H1 (cell line): ENCODE measurements around the gene SIRT6. TPM values are rescaled to one million over a fixed set of nuclear protein-coding genes. Genes with fewer than 3 reads are reported as not detected.

ENCODE experiments used
- ASH2L ChIP-seq: fragments of 200-600, 300-600 bp; sonication (generic); IDR thresholded peaks from one replicate; pipeline ENCODE4 v1.7.1; 2017; ENCODE audit warnings: low read length
- BACH1 ChIP-seq: IDR thresholded peaks from 2 replicates; pipeline ENCODE4 v1.6.1; 2012; ENCODE audit warnings: low read length, improper control_type of control experiment
- BRCA1 ChIP-seq: IDR thresholded peaks from 2 replicates; pipeline ENCODE4 v1.6.1; 2012; ENCODE audit warnings: low read depth, low read length, improper control_type of control experiment
- CBX8 ChIP-seq: fragments of 300-800, 300-1000 bp; sonication (generic); IDR thresholded peaks from 2 replicates; pipeline ENCODE4 v1.7.1; 2016; ENCODE audit warnings: low read depth, low read length, borderline replicate concordance
- CEBPB ChIP-seq: IDR thresholded peaks from 2 replicates; pipeline ENCODE4 v1.6.1; 2012; ENCODE audit warnings: low read depth, low read length
- CHD1 ChIP-seq: IDR thresholded peaks from 2 replicates; pipeline ENCODE4 v1.6.1; 2012; ENCODE audit warnings: low read depth, low read length, improper control_type of control experiment
- CREB1 ChIP-seq: IDR thresholded peaks from 2 replicates; pipeline ENCODE4 v1.6.1; 2012; ENCODE audit warnings: inconsistent platforms
- EGR1 ChIP-seq: IDR thresholded peaks from 2 replicates; pipeline ENCODE4 v1.6.1; 2011; ENCODE audit warnings: low read depth, low read length, borderline replicate concordance
- FOSL1 ChIP-seq: IDR thresholded peaks from 2 replicates; pipeline ENCODE4 v1.6.1; 2011; ENCODE audit warnings: mild to moderate bottlenecking, low read depth, low read length, moderate library complexity; ENCODE audit not compliant: insufficient read depth
- JUN ChIP-seq: IDR thresholded peaks from 2 replicates; pipeline ENCODE4 v1.6.1; 2011; ENCODE audit warnings: low read depth, mild to moderate bottlenecking, improper control_type of control experiment, low read length
- JUND ChIP-seq: IDR thresholded peaks from 2 replicates; pipeline ENCODE4 v1.6.1; 2011; ENCODE audit warnings: mild to moderate bottlenecking, improper control_type of control experiment, low read length
- KDM5A ChIP-seq: fragments of 200-600 bp; IDR thresholded peaks from 2 replicates; pipeline ENCODE4 v1.7.1; 2012; ENCODE audit warnings: mild to moderate bottlenecking, low read length, inconsistent platforms, mixed read lengths
- MAFK ChIP-seq: IDR thresholded peaks from 2 replicates; pipeline ENCODE4 v1.6.1; 2012; ENCODE audit warnings: low read depth, mild to moderate bottlenecking, improper control_type of control experiment, low read length
- NRF1 ChIP-seq: IDR thresholded peaks from 2 replicates; pipeline ENCODE4 v1.6.1; 2011; ENCODE audit warnings: mild to moderate bottlenecking, low read depth, low read length, improper control_type of control experiment
- PHF8 ChIP-seq: fragments of 200-600 bp; sonication (generic); conservative IDR thresholded peaks from 2 replicates; pipeline ENCODE4 v1.7.1; 2012; ENCODE audit warnings: low read depth, mild to moderate bottlenecking, inconsistent platforms, low read length, moderate library complexity
- POU5F1 ChIP-seq: IDR thresholded peaks from 2 replicates; pipeline ENCODE4 v1.6.1; 2011; ENCODE audit warnings: low read depth, mild to moderate bottlenecking, low read length, moderate library complexity
- SP1 ChIP-seq: IDR thresholded peaks from 2 replicates; pipeline ENCODE4 v1.6.1; 2011; ENCODE audit warnings: low read depth, low read length
- SP2 ChIP-seq: IDR thresholded peaks from 2 replicates; pipeline ENCODE4 v1.6.1; 2012; ENCODE audit warnings: mild to moderate bottlenecking, low read length, inconsistent platforms
- SP4 ChIP-seq: IDR thresholded peaks from 2 replicates; pipeline ENCODE4 v1.6.1; 2012; ENCODE audit warnings: low read length, inconsistent platforms
- TAF7 ChIP-seq: optimal IDR thresholded peaks from 2 replicates; pipeline ENCODE3; 2011; ENCODE audit warnings: low read depth, mild to moderate bottlenecking, inconsistent platforms, low read length, moderate library complexity, borderline replicate concordance
- TBP ChIP-seq: IDR thresholded peaks from 2 replicates; pipeline ENCODE4 v1.6.1; 2011; ENCODE audit warnings: low read depth, low read length, improper control_type of control experiment
- TEAD4 ChIP-seq: IDR thresholded peaks from 2 replicates; pipeline ENCODE4 v1.6.1; 2012; ENCODE audit warnings: low read depth, low read length, inconsistent platforms, mixed read lengths
- YY1 ChIP-seq: IDR thresholded peaks from 2 replicates; pipeline ENCODE4 v1.6.1; 2011; ENCODE audit warnings: low read depth, mild to moderate bottlenecking, low read length
- polyA plus RNA-seq, 7 experiments: library from polyadenylated mRNA; depleted of rRNA in 3 of 7; stranded (reverse) in 5 of 7; unstranded in 2 of 7; fragments of >200 nt in 5 of 7; fragments of 200-250 nt in 2 of 7; gene quantifications; 1 replicate in 5 of 7; 2 replicates in 1 of 7; 4 replicates in 1 of 7; pipeline versions ENCODE4 v1.2.1 to v1.2.3, GENCODE V29; 2011 to 2013; ENCODE audit warnings: missing spikeins in 2 of 7, mixed read lengths in 2 of 7
- total RNA-seq: library from RNA; stranded (reverse); fragmentation: NEBNext Ultra II Directional; extraction: Animal tissue kit (Norgen Biotek cat#: 25700); gene quantifications from 2 replicates; pipeline ENCODE4 v1.2.1, GENCODE V29; 2021
- TF ChIP-seq, protein P1 (sequence below): IDR thresholded peaks from 2 replicates; pipeline ENCODE4 v1.6.1; 2012; ENCODE audit warnings: inconsistent platforms
- TF ChIP-seq, protein P2 (sequence below): IDR thresholded peaks from 2 replicates; pipeline ENCODE4 v1.6.1; 2012; ENCODE audit warnings: low read length, inconsistent platforms

SIRT6 gene
- total and polyA plus RNA-seq, 2 of the 8 experiments (the other 6 are each of a cell fraction or from before 2014, with no cell fraction given), result 25.2 to 27.0 TPM

DNA sequence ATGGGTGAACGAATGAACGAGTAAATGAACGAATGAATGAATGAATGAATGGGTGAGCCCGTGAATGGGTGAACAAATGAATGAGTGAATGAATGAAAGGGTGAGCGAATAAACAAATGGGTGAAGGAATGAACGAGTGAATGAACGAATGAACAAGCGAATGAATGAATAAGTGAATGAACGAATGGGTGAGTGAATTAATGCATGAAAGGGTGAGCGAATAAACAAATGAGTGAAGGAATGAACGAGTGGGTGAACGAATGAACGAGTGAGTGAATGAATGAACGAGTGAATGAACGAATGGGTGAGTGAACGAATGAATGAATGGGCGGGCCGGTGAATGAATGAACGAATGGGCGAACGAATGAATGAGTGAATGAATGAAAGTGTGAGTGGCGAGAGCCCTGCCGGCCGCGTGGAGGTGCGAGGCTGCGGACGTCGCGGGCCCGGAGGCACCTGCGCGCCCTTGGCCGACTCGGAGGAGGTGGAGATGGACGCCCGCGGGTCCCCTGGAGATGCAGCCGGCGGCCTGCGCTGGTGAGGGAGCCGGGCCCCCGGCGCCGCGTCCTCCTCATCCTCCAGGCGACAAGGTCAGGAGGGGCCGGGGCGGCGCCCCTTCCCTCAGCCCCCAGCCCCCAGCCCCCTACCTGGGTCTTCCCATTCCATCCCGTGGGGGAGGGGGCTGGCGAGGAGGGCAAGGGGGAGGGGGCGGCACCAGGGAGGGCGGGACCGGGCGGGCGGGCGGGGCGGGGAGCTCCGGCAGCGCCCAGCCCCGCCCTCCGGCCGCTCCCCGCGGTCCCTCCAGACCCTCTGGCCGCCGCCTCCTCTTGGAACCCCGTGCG is 15.5 kb upstream of the SIRT6 start (continued):
- no peak for TF ChIP-seq MAFK
- TF ChIP-seq NRF1, result no peak
- no peak for TF ChIP-seq JUND
- no peak for TF ChIP-seq TEAD4
- TF ChIP-seq JUN, result no peak
- no peak for TF ChIP-seq POU5F1
- TF ChIP-seq CREB1, result peak; percentile 25; the same call in 1 of the 2 replicates
- no peak for TF ChIP-seq SP1
- TF ChIP-seq TBP, result no peak
- no peak for TF ChIP-seq SP4
- TF ChIP-seq CEBPB, result no peak
- TF ChIP-seq CHD1, result no peak
- no peak for TF ChIP-seq EGR1
- no peak for TF ChIP-seq BACH1
- TF ChIP-seq YY1, result no peak
- no peak for TF ChIP-seq FOSL1
- no peak; the same call in 1 of the 2 replicates for TF ChIP-seq PHF8
- no peak for TF ChIP-seq CBX8
- no peak for TF ChIP-seq TAF7
- TF ChIP-seq, protein P1, sequence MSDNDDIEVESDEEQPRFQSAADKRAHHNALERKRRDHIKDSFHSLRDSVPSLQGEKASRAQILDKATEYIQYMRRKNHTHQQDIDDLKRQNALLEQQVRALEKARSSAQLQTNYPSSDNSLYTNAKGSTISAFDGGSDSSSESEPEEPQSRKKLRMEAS, result peak; percentile 98
- no peak for TF ChIP-seq SP2
- TF ChIP-seq, protein P2, sequence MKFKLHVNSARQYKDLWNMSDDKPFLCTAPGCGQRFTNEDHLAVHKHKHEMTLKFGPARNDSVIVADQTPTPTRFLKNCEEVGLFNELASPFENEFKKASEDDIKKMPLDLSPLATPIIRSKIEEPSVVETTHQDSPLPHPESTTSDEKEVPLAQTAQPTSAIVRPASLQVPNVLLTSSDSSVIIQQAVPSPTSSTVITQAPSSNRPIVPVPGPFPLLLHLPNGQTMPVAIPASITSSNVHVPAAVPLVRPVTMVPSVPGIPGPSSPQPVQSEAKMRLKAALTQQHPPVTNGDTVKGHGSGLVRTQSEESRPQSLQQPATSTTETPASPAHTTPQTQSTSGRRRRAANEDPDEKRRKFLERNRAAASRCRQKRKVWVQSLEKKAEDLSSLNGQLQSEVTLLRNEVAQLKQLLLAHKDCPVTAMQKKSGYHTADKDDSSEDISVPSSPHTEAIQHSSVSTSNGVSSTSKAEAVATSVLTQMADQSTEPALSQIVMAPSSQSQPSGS, result no peak
- TF ChIP-seq BRCA1, result peak; percentile 62; the same call in 1 of the 2 replicates
- no peak for TF ChIP-seq KDM5A
- TF ChIP-seq ASH2L, result peak; percentile 71
